ENCODE results near the gene RNF123. TPM values are rescaled to one million over a fixed set of nuclear protein-coding genes. Genes with fewer than 3 reads are reported as not detected.

The RNF123 gene
- total RNA-seq, 1 experiment from 2014 or later: 47.1 TPM

DNA sequence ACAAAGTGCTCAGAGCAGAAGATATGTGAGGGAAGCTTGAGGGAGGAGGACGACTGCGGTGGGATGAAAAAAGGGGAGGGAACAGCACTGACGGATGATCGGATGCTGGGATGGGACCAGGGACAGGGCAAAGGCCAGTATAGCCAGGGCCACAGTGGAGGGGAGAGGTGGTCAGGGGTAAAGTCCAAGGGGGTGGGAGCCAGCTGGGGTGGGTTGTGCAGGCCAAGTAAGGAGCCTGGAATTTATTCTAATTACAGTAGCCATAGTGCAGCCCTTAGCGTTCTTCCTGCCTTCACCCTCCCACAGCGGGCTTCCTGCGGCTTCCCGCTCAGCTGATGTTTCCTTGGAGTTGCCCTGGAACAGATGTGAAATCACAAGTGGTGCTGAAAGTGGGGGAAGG lies 22.8 kb upstream of the RNF123 start (continued):
- TF ChIP-seq IRF2 (CRISPR knock-in tag; IDR thresholded peaks at IDR 0.05; ENCODE audit: borderline replicate concordance, low read depth) (no peak), NR3C1 (CRISPR knock-in tag; conservative IDR thresholded peaks at IDR 0.05; ENCODE audit: low read depth) (no peak), ZNF671 (CRISPR knock-in tag; IDR thresholded peaks at IDR 0.05) (no peak), MAX (CRISPR knock-in tag; IDR thresholded peaks at IDR 0.05) (no peak)

DNA sequence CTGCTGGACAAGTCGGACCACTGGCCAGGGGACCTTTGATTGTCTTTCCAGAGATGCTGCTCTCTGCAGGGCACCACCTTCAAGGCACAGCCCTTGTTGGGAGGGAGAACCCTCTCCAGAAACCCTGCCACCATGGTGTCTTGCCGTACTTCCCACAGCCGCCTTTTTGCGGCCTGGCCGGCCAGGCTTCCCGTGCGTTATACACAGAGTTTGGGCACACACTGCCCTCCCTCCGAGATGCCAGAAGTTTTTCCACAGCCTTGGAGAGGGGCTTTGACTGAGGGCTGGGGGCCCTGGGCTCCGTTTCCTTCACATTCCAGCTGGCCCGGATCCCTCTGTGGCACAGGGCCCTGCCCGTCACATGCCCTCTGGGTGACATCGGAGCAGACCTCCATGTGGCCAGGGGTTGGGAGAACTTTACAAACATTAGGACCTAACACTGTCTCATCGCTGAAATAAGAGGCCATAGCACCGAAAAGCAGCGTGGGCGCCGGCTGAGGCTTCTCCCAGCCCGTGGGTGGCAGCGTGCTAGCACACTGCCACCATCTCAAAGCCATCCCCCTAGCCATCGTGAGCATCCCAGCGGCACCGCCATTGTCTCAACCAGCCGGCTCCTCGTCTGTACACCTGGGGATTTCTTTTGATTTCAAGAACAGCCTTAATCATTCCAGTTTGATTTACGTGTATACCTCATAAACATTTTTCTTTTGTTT lies 21.5 kb upstream of the RNF123 start:
- peak overlapping the region; percentile 21; the same call in 1 of the 2 replicates for H3K27ac Mint-ChIP-seq
- no peaks in the 10 kb centered on the region for H3K36me3 Mint-ChIP-seq
- ChIA-PET POLR2A (no interaction called here), CTCF (interaction anchor here (5.8 kb wide), 1 partner anchor 128 kb away, joined by 69 read pairs; no protein-coding TSS in a partner anchor)
- ATAC-seq: no peak
- no peak for TF ChIP-seq ESRRA (CRISPR knock-in tag; IDR thresholded peaks at IDR 0.05; ENCODE audit: borderline replicate concordance)
- TF ChIP-seq ATF6 (CRISPR knock-in tag; IDR thresholded peaks at IDR 0.05): no peak
- no peak for TF ChIP-seq FOXJ3 (CRISPR knock-in tag; IDR thresholded peaks at IDR 0.05; ENCODE audit: borderline replicate concordance)
- TF ChIP-seq, protein P1, sequence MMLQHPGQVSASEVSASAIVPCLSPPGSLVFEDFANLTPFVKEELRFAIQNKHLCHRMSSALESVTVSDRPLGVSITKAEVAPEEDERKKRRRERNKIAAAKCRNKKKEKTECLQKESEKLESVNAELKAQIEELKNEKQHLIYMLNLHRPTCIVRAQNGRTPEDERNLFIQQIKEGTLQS (CRISPR knock-in tag; conservative IDR thresholded peaks at IDR 0.05): no peak
- no peak for TF ChIP-seq ZNF423 (CRISPR knock-in tag; IDR thresholded peaks at IDR 0.05)
- TF ChIP-seq OVOL2 (CRISPR knock-in tag; IDR thresholded peaks at IDR 0.05; ENCODE audit: borderline replicate concordance): no peak
- no peak for TF ChIP-seq GRHL2 (CRISPR knock-in tag; IDR thresholded peaks at IDR 0.05; ENCODE audit: insufficient replicate concordance, severe bottlenecking)
- TF ChIP-seq, protein P2, sequence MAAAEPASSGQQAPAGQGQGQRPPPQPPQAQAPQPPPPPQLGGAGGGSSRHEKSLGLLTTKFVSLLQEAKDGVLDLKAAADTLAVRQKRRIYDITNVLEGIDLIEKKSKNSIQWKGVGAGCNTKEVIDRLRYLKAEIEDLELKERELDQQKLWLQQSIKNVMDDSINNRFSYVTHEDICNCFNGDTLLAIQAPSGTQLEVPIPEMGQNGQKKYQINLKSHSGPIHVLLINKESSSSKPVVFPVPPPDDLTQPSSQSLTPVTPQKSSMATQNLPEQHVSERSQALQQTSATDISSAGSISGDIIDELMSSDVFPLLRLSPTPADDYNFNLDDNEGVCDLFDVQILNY (CRISPR knock-in tag; IDR thresholded peaks at IDR 0.05): no peak
- TF ChIP-seq ETV6 (CRISPR knock-in tag; IDR thresholded peaks at IDR 0.05): no peak
- TF ChIP-seq PRDM15 (CRISPR knock-in tag; IDR thresholded peaks at IDR 0.05): no peak
- no peak for TF ChIP-seq JUN (CRISPR knock-in tag; IDR thresholded peaks at IDR 0.05)
- TF ChIP-seq PRRX2 (CRISPR knock-in tag; IDR thresholded peaks at IDR 0.05): no peak
- no peak for TF ChIP-seq ZBTB21 (CRISPR knock-in tag; IDR thresholded peaks at IDR 0.05; ENCODE audit: borderline replicate concordance)
- TF ChIP-seq RORB (CRISPR knock-in tag; IDR thresholded peaks at IDR 0.05): no peak
- no peak for TF ChIP-seq HMGXB4 (CRISPR knock-in tag; IDR thresholded peaks at IDR 0.05)
- TF ChIP-seq CBFB (CRISPR knock-in tag; IDR thresholded peaks at IDR 0.05; ENCODE audit: low read depth): no peak
- TF ChIP-seq CREB1 (CRISPR knock-in tag; IDR thresholded peaks at IDR 0.05): no peak
- H3K9me3 Mint-ChIP-seq: no peaks in the 10 kb centered on the region
- no peak for DNase-seq (ENCODE audit: low spot score)
- H3K4me1 Mint-ChIP-seq: peaks cover 27% of the 10 kb centered on the region
- no peak overlapping the region for H3K4me3 Mint-ChIP-seq
- no peaks in the 10 kb centered on the region for H3K27me3 Mint-ChIP-seq (ENCODE audit: low read depth)
